Ovary (tissue), 1 donor: ENCODE results near the gene OR2T11.
"Not testable (repeated sequence)": the region's sequence is repeated elsewhere in the genome, so short reads cannot be mapped to it uniquely, and the experiment has no call there.

Source experiments
- EP300 ChIP-seq: sonication (generic); formaldehyde crosslinking; IDR thresholded peaks from one replicate; pipeline ENCODE4 v1.6.1; 2017; ENCODE audit warnings: antibody characterized with exemption
- POLR2A ChIP-seq: fragments of 450-650 bp; IDR thresholded peaks from one replicate; pipeline ENCODE4 v1.6.1; 2017; ENCODE audit warnings: antibody characterized with exemption, mild to moderate bottlenecking, moderate library complexity

DNA sequence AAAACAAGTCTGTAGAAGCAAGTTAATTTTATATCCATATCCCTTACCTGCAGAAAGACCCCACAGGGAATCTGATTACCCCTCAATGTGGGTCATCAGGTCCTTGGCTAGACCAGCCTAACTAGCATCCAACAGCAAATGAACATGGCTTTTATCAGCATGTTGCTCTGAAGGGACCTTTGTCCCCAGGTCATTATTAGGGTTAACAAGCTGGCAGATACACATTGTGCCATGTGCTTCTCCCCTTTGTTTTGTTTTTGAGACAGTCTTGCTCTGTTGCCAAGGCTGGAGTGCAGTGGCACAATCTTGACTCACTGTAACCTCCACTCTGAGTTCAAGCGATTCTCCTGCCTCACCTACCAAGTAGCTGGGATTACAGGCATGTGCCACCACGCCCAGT, at the start of gene OR2T11:
- not testable (repeated sequence) for TF ChIP-seq EP300, POLR2A
